ENCODE data around the gene F2. TPM values are rescaled to one million over a fixed set of nuclear protein-coding genes. Genes with fewer than 3 reads are reported as not detected.
A peak's percentile ranks its signal among the peaks of the same experiment; 100 is the strongest.
"Not testable (repeated sequence)": the region's sequence is repeated elsewhere in the genome, so short reads cannot be mapped to it uniquely, and the experiment has no call there.

The F2 gene
- total RNA-seq, 1 donor from 2014 or later: not detected

GRCh38 chr11:46710821-46711269 lies 8.2 kb upstream of the F2 start:
- FAIRE-seq: no peak
- peak in 1 of 2 donors; percentile 43 for DNase-seq (ENCODE audit: low spot score in 2 of 2)

DNA sequence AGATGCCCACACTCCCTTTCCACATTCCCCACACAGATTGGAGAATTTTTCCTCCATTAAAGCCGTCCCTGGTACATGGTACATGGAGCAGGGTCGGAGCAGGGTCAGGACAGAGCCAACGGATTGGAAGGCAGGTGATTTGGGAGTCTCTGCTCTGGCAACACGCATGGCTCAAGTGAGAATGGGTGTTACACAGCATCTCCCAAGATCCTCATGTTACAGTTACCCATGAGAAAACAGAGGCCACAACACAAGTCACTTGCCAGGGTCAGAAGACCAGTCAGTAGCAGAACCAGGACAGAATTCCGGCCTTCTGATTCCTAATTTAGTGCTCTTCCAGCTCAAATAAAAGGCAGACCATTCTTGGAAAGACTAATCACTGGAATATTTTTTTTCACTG lies 7.7 kb upstream of the F2 start:
- FAIRE-seq: no peak
- DNase-seq (ENCODE audit: low spot score in 2 of 2): no peak

GRCh38 chr11:46712874-46713576 lies 6.0 kb upstream of the F2 start:
- no peak for DNase-seq (ENCODE audit: low spot score in 2 of 2)
- FAIRE-seq: no peak

DNA sequence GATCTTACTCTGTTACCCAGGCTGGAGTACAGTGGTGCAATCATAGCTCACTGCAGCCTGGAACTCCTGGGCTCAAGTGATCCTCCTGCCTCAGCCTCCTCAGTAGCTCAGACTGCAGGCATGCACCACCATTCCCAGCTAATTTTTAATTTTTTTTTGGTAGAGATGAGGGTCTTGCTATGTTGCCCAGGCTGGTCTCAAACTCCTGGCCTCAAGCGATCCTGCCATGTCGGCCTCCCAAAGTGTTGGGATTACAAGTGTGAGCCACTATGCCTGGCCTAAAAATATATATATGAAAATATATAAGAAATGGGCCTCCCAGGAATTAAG lies 1.2 kb upstream of the F2 start:
- DNase-seq (ENCODE audit: low spot score in 2 of 2); FAIRE-seq: not testable (repeated sequence)

DNA sequence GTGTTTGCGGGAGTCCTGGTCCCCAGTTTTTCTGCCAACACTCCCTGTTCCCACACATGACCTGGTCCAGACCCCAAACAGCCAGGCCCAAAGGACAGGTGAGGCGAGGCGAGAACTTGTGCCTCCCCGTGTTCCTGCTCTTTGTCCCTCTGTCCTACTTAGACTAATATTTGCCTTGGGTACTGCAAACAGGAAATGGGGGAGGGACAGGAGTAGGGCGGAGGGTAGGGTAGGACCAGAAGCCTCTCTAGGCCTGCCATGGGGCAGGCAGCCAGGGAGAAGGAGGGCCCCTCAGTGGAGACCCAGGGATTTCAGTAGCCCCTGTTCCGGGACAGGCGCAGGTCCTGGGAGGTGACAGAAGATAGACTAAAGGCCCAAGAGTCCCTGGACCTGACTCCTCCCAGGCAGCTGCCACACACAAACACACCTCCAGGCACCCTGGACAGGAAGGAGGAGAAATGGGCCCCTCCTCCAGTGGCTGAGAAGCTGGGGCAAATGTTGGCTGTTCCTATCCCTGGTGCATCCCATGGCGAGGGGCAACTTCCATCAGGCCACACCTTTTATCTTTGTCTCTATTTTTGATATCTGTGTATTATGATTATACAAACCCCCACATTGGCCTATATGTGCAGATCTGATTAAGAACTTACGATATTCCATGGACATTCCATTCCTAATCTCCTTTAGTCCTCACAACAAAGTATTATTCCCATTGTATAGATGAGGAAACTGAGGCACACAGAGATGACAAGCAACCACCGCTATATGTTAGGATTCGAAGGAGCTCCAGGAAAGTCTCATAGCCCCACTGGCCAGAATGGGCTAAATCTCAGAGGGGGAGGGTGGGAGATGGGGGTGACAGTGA lies 626 bp upstream of the F2 start:
- DNase-seq (ENCODE audit: low spot score in 2 of 2) (no peak), FAIRE-seq (no peak)

DNA sequence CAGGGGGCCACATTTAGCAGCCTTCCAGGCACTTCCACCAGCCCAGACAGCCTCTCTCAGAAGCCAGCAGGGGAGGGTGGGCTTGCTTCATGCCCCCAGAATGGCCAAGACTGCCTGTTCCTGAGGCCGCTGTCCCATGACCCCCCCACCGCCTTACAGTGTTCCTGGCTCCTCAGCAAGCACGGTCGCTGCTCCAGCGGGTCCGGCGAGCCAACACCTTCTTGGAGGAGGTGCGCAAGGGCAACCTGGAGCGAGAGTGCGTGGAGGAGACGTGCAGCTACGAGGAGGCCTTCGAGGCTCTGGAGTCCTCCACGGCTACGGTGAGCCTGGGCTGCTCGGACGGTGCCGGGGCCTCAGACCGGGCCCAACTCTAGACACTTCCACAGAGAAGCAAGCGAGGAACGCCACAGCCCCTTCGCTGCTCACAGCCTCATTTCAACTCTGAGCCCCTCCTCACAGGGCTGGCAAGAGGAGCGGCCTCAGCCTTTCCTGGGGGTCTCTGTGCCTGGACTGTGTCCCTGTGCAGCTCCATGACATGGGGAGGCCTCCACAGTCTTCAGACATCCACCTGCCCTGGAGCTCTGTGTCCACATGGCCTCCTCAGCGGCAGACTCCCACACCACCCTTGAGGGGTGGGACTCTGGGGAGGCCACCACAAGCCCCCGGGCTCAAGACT lies 668 bp downstream of the F2 start:
- FAIRE-seq (no peak), DNase-seq (ENCODE audit: low spot score in 2 of 2) (no peak)

DNA sequence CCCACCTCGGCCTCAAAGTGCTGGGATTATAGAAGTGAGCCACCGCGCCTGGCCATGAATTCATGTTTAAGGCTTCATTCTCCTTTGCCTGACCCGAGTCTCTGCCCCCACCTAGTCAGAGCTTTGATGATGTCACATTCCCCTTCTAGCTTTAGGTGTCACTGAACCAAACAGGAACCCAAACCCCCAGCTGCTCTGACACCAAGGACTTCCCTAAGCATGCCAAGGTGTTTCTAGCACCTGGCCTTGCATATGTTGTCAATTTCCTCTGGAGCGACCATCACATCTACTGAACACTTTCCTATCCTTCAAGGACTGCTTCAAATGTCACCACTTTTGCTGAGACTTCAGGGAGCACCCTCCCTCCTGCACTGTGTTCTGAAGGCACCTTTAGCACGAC lies 2.3 kb downstream of the F2 start:
- DNase-seq (ENCODE audit: low spot score in 2 of 2): no peak
- FAIRE-seq: no peak

GRCh38 chr11:46722566-46723358 lies 3.7 kb downstream of the F2 start:
- DNase-seq (ENCODE audit: low spot score in 2 of 2) (no peak), FAIRE-seq (no peak)

- FAIRE-seq: no peak
- no peak for DNase-seq (ENCODE audit: low spot score in 2 of 2)
These were observed 4.3 kb downstream of the F2 start for GRCh38 chr11:46723359-46723680.

GRCh38 chr11:46724088-46724487 lies 5.1 kb downstream of the F2 start:
- FAIRE-seq (no peak), DNase-seq (ENCODE audit: low spot score in 2 of 2) (no peak)

GRCh38 chr11:46725338-46726205 lies 6.6 kb downstream of the F2 start:
- FAIRE-seq: no peak
- no peak for DNase-seq (ENCODE audit: low spot score in 2 of 2)

DNA sequence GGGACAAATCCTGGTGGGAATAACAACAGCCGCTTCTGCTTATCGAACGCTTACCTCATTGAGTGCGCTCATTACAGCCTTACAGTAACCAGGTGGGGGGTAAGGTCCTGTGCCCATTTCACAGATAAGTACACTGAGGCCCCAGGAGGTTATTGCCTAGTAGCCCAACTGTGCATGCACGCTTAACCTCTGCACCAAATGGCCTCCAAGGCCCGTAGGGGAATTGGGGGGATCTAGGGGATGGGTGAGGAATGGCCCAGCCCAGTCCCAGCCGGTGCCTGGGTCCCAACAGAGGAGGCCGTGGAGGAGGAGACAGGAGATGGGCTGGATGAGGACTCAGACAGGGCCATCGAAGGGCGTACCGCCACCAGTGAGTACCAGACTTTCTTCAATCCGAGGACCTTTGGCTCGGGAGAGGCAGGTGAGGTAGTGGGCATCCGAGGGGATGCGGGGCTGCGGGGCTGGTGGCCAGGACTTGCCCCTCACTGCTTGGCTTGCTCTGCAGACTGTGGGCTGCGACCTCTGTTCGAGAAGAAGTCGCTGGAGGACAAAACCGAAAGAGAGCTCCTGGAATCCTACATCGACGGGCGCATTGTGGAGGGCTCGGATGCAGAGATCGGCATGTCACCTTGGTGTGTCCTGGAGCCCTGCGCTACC lies 7.3 kb downstream of the F2 start:
- DNase-seq (ENCODE audit: low spot score in 2 of 2): no peak
- no peak for FAIRE-seq

- no peak for FAIRE-seq
- no peak for DNase-seq (ENCODE audit: low spot score in 2 of 2)
These were observed 9.1 kb downstream of the F2 start for GRCh38 chr11:46727952-46728658.

- FAIRE-seq: no peak
- no peak for DNase-seq (ENCODE audit: low spot score in 2 of 2)
These were observed 9.6 kb downstream of the F2 start for GRCh38 chr11:46728659-46729040.

GRCh38 chr11:46729110-46730027 lies 10.4 kb downstream of the F2 start:
- no peak for DNase-seq (ENCODE audit: low spot score in 2 of 2)

GRCh38 chr11:46731545-46731944 lies 12.5 kb downstream of the F2 start:
- DNase-seq (ENCODE audit: low spot score in 2 of 2) (no peak), FAIRE-seq (no peak)

More at GRCh38 chr11:46729110-46730027, 10.4 kb downstream of the F2 start:
- FAIRE-seq: no peak

DNA sequence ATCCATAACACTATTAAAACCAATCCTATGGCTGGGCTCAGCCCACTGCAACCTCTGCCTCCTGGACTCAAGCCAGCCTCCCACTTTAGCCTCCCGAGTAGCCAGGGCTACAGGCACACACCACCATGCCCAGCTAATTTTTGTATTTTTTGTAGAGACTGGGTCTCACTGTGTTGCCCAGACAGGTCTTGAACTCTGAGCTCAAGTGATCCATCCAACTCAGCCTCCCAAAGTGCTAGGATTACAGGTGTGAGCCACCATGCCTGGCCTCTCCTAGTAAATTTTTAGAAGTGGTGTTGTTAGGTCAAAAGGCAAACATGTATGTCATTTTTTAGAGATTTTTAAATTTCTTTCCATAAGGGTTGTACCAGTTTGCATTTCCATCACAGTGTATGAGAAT lies 14.2 kb downstream of the F2 start:
- no peak for FAIRE-seq
- DNase-seq (ENCODE audit: low spot score in 2 of 2): no peak

GRCh38 chr11:46736146-46736545 lies 17.1 kb downstream of the F2 start:
- DNase-seq (ENCODE audit: low spot score in 2 of 2) (no peak), FAIRE-seq (no peak)

Data from frontal cortex (tissue), 4 donors.